Activated CD4-positive, alpha-beta T cell treated with anti-CD3 and anti-CD28 coated beads for 36 hours (primary cell): Measurements from ENCODE around the gene MFAP3L. TPM values are rescaled to one million over a fixed set of nuclear protein-coding genes. Genes with fewer than 3 reads are reported as not detected.

Experiments
- ATAC-seq: fragments of 200-7000 bp; cut with Tn5 transposase; one replicate; pipeline ENCODE4 v1.10.0; 2021; ENCODE audit warnings: mild to moderate bottlenecking, moderate library complexity
- CTCF ChIA-PET: fragments of 350-600 bp; sonication (Branson Sonifier 250); formaldehyde crosslinking; loops from one replicate; lab custom pipeline; 2021; ENCODE audit warnings: antibody characterized with exemption; lab: Charles Lee
- POLR2A ChIA-PET: fragments of 350-600 bp; sonication (Branson Sonifier 250); formaldehyde crosslinking; loops from one replicate; lab custom pipeline; 2021; ENCODE audit warnings: antibody characterized with exemption, inconsistent platforms; lab: Charles Lee
- DNase-seq: peaks from one replicate; pipeline ENCODE4 v3.0.0-alpha.2; 2020
- H3K27ac Mint-ChIP-seq: one replicate; pipeline ENCODE4 v1.8.0; 2021; ENCODE audit warnings: mixed read lengths
- H3K27me3 Mint-ChIP-seq: one replicate; pipeline ENCODE4 v1.8.0; 2021; ENCODE audit warnings: mixed read lengths
- H3K36me3 Mint-ChIP-seq: one replicate; pipeline ENCODE4 v1.8.0; 2021; ENCODE audit warnings: low read depth, mixed read lengths
- H3K4me1 Mint-ChIP-seq: one replicate; pipeline ENCODE4 v1.8.0; 2021; ENCODE audit warnings: mixed read lengths
- H3K4me3 Mint-ChIP-seq: one replicate; pipeline ENCODE4 v1.8.0; 2021; ENCODE audit warnings: mild to moderate bottlenecking, moderate library complexity, mixed read lengths
- H3K9me3 Mint-ChIP-seq: one replicate; pipeline ENCODE4 v1.8.0; 2021; ENCODE audit warnings: low read depth, mixed read lengths
- intact Hi-C, 2 experiments: fragments of 100-400 bp; cut with DNase I in 1 of 2; cut with micrococcal nuclease in 1 of 2; formaldehyde crosslinking; loops; one replicate each; pipeline versions ENCODE4 v1.14.2 to v1.15.1; 2022 to 2024; cut with DNase I, micrococcal nuclease
- total RNA-seq, 2 experiments: library from RNA; stranded (reverse); gene quantifications; one replicate each; pipeline ENCODE4 v1.2.3, GENCODE V29; 2021

The MFAP3L gene
- total RNA-seq, 2 experiments from 2014 or later, result 0.53 to 0.85 TPM

GRCh38 chr4:170040031-170040680 is 14.0 kb upstream of the MFAP3L start:
- Mint-ChIP-seq H3K27me3 (no peaks in the 10 kb centered on the region), H3K27ac (no peak overlapping the region), H3K9me3 (no peaks in the 10 kb centered on the region), H3K4me1 (no peaks in the 10 kb centered on the region), H3K36me3 (no peaks in the 10 kb centered on the region), H3K4me3 (no peak overlapping the region)
- ATAC-seq (no peak), DNase-seq (no peak)
- CTCF ChIA-PET, result interaction anchor here (1.5 kb wide), 1 partner anchor 230 kb away, joined by 4 read pairs; no protein-coding TSS in a partner anchor
- POLR2A ChIA-PET, result no interaction called here
- intact Hi-C loops, result loop anchor here in 1 of 2 experiments (10.0 kb wide), 1 partner anchor 1115 kb away; no protein-coding TSS in a partner anchor

DNA sequence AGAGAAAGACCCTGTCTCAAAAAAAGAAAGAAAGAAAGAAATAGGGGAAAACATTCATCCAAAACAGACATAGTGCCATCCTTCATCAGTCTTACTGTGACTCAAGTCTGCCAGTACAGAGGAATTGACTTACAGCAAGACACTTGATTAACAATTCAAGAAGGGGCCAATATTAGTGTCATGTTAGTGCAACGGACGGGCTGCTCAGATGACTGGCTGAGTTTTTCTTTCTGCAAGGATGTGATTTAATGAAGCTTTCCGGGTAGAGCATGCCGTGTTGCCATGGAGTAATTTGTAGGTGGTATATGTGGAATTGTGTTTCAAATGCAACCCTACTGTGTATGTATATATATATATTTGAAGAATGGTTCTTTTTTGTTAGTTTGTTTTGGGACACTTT is 12.6 kb upstream of the MFAP3L start:
- H3K4me1 Mint-ChIP-seq, result no peaks in the 10 kb centered on the region
- H3K9me3 Mint-ChIP-seq, result no peaks in the 10 kb centered on the region
- CTCF ChIA-PET, result interaction anchor here (1.5 kb wide), 1 partner anchor 229 kb away, joined by 4 read pairs; no protein-coding TSS in a partner anchor
- H3K4me3 Mint-ChIP-seq, result no peak overlapping the region
- no peaks in the 10 kb centered on the region for H3K27me3 Mint-ChIP-seq
- POLR2A ChIA-PET, result no interaction called here
- intact Hi-C loops, result no loop called here
- DNase-seq (no peak), ATAC-seq (no peak)
- H3K36me3 Mint-ChIP-seq, result no peaks in the 10 kb centered on the region
- H3K27ac Mint-ChIP-seq, result no peak overlapping the region

- POLR2A ChIA-PET, result no interaction called here
- intact Hi-C loops, result no loop called here
- no peak for ATAC-seq
Measured at GRCh38 chr4:170038232-170038631, 12.0 kb upstream of the MFAP3L start.

GRCh38 chr4:170037481-170037880 is 11.3 kb upstream of the MFAP3L start:
- DNase-seq, result no peak
- Mint-ChIP-seq H3K36me3 (no peaks in the 10 kb centered on the region), H3K4me3 (no peak overlapping the region), H3K4me1 (no peaks in the 10 kb centered on the region), H3K9me3 (no peaks in the 10 kb centered on the region), H3K27me3 (no peaks in the 10 kb centered on the region), H3K27ac (no peak overlapping the region)
- intact Hi-C loops, result no loop called here
- ChIA-PET POLR2A (no interaction called here), CTCF (no interaction called here)
- ATAC-seq, result no peak

More at GRCh38 chr4:170038232-170038631, 12.0 kb upstream of the MFAP3L start:
- H3K4me3 Mint-ChIP-seq, result no peak overlapping the region
- H3K4me1 Mint-ChIP-seq, result no peaks in the 10 kb centered on the region
- H3K27ac Mint-ChIP-seq, result no peak overlapping the region
- no peaks in the 10 kb centered on the region for H3K27me3 Mint-ChIP-seq
- CTCF ChIA-PET, result no interaction called here
- no peak for DNase-seq
- no peaks in the 10 kb centered on the region for H3K9me3 Mint-ChIP-seq
- no peaks in the 10 kb centered on the region for H3K36me3 Mint-ChIP-seq

DNA sequence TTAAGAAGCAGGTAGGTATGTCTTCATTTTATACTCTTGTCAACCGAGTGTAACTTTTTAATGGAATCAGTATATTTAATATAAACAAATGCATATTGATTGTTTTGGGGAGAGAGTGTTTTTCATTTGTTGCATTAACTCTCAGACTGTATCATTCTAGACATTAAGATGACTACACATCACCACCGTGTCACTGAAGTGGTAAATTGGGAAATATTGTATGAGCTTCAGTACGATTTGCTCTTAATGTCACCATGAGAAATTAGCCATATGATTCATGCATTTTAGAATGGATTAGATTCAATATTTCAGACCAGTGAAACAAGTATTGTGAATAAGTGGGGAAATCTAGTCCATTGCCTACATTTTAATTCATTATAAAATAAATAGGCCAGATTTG is 9.7 kb upstream of the MFAP3L start:
- intact Hi-C loops, result no loop called here

GRCh38 chr4:170035231-170035630 is 9.0 kb upstream of the MFAP3L start:
- ATAC-seq, result no peak
- no peaks in the 10 kb centered on the region for H3K27me3 Mint-ChIP-seq

More for the DNA sequence above, 9.7 kb upstream of the MFAP3L start:
- ChIA-PET CTCF (no interaction called here), POLR2A (no interaction called here)
- no peak for ATAC-seq
- Mint-ChIP-seq H3K27ac (no peak overlapping the region), H3K4me3 (no peak overlapping the region), H3K27me3 (no peaks in the 10 kb centered on the region), H3K4me1 (no peaks in the 10 kb centered on the region), H3K36me3 (no peaks in the 10 kb centered on the region), H3K9me3 (no peaks in the 10 kb centered on the region)
- DNase-seq, result no peak

DNA sequence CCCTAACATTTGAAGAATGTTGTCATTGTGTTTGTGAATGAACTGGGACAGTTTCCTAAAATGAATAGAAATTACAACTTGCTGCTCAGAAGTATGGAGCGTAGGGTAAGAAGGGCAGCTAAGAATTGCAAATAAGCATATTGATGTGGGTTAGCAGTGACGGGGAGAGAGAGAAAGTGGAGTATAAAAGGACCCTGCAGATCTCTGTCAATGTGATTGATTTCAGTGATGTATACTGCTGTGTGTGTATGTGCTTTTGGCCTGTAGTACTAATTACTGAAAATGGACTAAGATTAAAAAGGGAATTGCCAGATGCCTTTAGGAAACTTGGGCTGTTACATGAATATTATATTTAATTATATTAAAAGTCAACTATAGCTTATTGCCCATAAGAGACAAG is 7.8 kb upstream of the MFAP3L start:
- POLR2A ChIA-PET, result no interaction called here
- H3K27me3 Mint-ChIP-seq, result peaks cover 6% of the 10 kb centered on the region
- H3K36me3 Mint-ChIP-seq, result no peaks in the 10 kb centered on the region
- intact Hi-C loops, result no loop called here
- H3K4me3 Mint-ChIP-seq, result no peak overlapping the region
- H3K27ac Mint-ChIP-seq, result no peak overlapping the region
- no peak for ATAC-seq
- CTCF ChIA-PET, result interaction anchor here (1.0 to 1.1 kb wide), 2 partner anchors 14 to 19 kb away, joined by 3 read pairs; no protein-coding TSS in a partner anchor
- no peaks in the 10 kb centered on the region for H3K9me3 Mint-ChIP-seq
- no peak for DNase-seq
- no peaks in the 10 kb centered on the region for H3K4me1 Mint-ChIP-seq

More at GRCh38 chr4:170035231-170035630, 9.0 kb upstream of the MFAP3L start:
- intact Hi-C loops, result no loop called here
- H3K4me1 Mint-ChIP-seq, result no peaks in the 10 kb centered on the region
- no peaks in the 10 kb centered on the region for H3K9me3 Mint-ChIP-seq
- H3K4me3 Mint-ChIP-seq, result no peak overlapping the region
- CTCF ChIA-PET, result interaction anchor here (1.0 kb wide), 1 partner anchor 20 kb away, joined by 3 read pairs; no protein-coding TSS in a partner anchor
- H3K27ac Mint-ChIP-seq, result no peak overlapping the region
- DNase-seq, result no peak
- no peaks in the 10 kb centered on the region for H3K36me3 Mint-ChIP-seq
- POLR2A ChIA-PET, result no interaction called here

GRCh38 chr4:170030121-170030520 is 3.9 kb upstream of the MFAP3L start:
- peaks cover 10% of the 10 kb centered on the region for H3K4me1 Mint-ChIP-seq
- peaks cover 3% of the 10 kb centered on the region for H3K36me3 Mint-ChIP-seq
- no peaks in the 10 kb centered on the region for H3K9me3 Mint-ChIP-seq
- CTCF ChIA-PET, result no interaction called here
- no peak overlapping the region for H3K27ac Mint-ChIP-seq
- DNase-seq (no peak), ATAC-seq (no peak)
- peaks cover 15% of the 10 kb centered on the region for H3K27me3 Mint-ChIP-seq
- intact Hi-C loops, result no loop called here
- no peak overlapping the region for H3K4me3 Mint-ChIP-seq
- POLR2A ChIA-PET, result no interaction called here

DNA sequence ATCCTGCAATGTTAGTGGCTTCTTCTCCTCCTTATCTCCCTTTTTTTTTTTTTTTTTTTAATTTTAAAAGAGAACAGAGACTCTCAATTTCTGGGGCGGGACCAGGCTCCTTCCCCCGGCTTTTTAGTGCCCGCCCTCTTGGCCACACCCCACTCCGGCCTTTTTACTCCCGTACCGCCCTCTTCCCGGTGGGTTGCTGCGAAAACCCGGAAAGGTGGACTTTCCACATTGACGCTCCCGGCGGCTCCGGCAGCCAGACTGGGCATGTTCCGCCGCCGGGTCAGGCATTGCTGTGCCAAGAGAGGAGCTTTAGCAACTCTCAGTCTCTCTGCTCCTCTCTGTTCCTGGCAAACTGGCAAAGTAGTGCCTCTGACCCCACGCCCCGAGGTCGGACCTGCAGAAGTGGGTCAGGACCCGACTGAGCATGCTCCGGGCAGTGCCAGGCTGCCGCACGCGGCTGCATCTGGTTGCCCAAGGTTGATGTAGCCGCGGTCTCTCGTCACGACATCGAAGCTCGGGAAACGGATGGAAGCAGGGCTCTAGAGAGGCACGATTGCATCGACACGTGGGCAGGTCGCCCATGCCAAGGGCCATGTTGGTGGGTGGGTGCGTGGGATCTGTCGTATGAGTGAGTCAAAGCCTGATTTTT is 1.1 kb upstream of the MFAP3L start:
- Mint-ChIP-seq H3K4me3 (peak overlapping the region; percentile 71), H3K27me3 (peaks cover 15% of the 10 kb centered on the region), H3K36me3 (peaks cover 3% of the 10 kb centered on the region), H3K4me1 (peaks cover 10% of the 10 kb centered on the region), H3K27ac (peak overlapping the region; percentile 69), H3K9me3 (no peaks in the 10 kb centered on the region)
- ChIA-PET POLR2A (no interaction called here), CTCF (interaction anchor here (1.0 kb wide), 1 partner anchor 415 kb away, joined by 3 read pairs; the partner anchor contains the start of gene NEK1)
- DNase-seq (peak; percentile 94), ATAC-seq (peak; percentile 77)
- intact Hi-C loops, result loop anchor here (1.0 to 5.0 kb wide), 7 partner anchors 63 to 1019 kb away; partner anchors contain the start of genes HPF1 (in 2 of the 2), CBR4 (in 1 of the 2) and NEK1 (in 1 of the 2)

- intact Hi-C loops, result loop anchor here (1.0 to 5.0 kb wide), 6 partner anchors 65 to 1017 kb away; partner anchors contain the start of gene NEK1 (in 2 of the 2)
- CTCF ChIA-PET, result interaction anchor here (1.0 to 1.8 kb wide), 2 partner anchors 16 to 413 kb away, joined by 3 to 4 read pairs; no protein-coding TSS in a partner anchor
- peak; percentile 35 for DNase-seq
- Mint-ChIP-seq H3K27me3 (peaks cover 15% of the 10 kb centered on the region), H3K27ac (peak overlapping the region; percentile 29), H3K36me3 (peaks cover 3% of the 10 kb centered on the region), H3K4me3 (peak overlapping the region; percentile 71), H3K9me3 (no peaks in the 10 kb centered on the region), H3K4me1 (peaks cover 10% of the 10 kb centered on the region)
- ATAC-seq, result no peak
- POLR2A ChIA-PET, result no interaction called here
Measured at GRCh38 chr4:170025523-170026252, 507 bp downstream of the MFAP3L start.

- Mint-ChIP-seq H3K27me3 (no peaks in the 10 kb centered on the region), H3K27ac (no peak overlapping the region), H3K36me3 (no peaks in the 10 kb centered on the region), H3K4me1 (peaks cover 3% of the 10 kb centered on the region), H3K4me3 (no peak overlapping the region), H3K9me3 (no peaks in the 10 kb centered on the region)
- ChIA-PET POLR2A (no interaction called here), CTCF (interaction anchor here (0.6 kb wide), 2 partner anchors 40 to 41 kb away, joined by 3 to 4 read pairs; no protein-coding TSS in a partner anchor)
- intact Hi-C loops, result no loop called here
- ATAC-seq (no peak), DNase-seq (no peak)
Measured at GRCh38 chr4:170022211-170022610, 4.0 kb downstream of the MFAP3L start.
